CD4-positive, CD25-positive, alpha-beta regulatory T cell (primary cell): ENCODE measurements around the gene SLC43A1. TPM values are rescaled to one million over a fixed set of nuclear protein-coding genes. Genes with fewer than 3 reads are reported as not detected.

ENCODE experiments used
- ATAC-seq, 2 donors: fragments of 150-1000 bp; cut with Tn5 transposase; one replicate each; pipeline ENCODE4 v1.10.0; 2021; ENCODE audit warnings: low read depth in 2 of 2, moderate number of reproducible peaks in 2 of 2, moderate library complexity in 1 of 2
- DNase-seq, 3 donors: peaks; one replicate each; pipeline versions ENCODE4 v3.0.0 to v3.0.0-alpha.2; 2012 to 2022; ENCODE audit warnings: mixed read lengths in 1 of 3
- H3K27ac ChIP-seq: one replicate; pipeline ENCODE4 v1.7.0; 2013; ENCODE audit warnings: mild to moderate bottlenecking, low read length; ENCODE audit not compliant: insufficient read depth, poor library complexity, severe bottlenecking
- H3K27me3 ChIP-seq: one replicate; pipeline ENCODE4 v1.7.0; 2013; ENCODE audit warnings: low read length; ENCODE audit not compliant: control insufficient read depth, insufficient read depth
- H3K36me3 ChIP-seq: one replicate; pipeline ENCODE4 v1.7.0; 2013; ENCODE audit warnings: mild to moderate bottlenecking, low read length, moderate library complexity; ENCODE audit not compliant: control insufficient read depth, insufficient read depth
- H3K4me1 ChIP-seq: 2 replicates; pipeline ENCODE4 v1.7.0; 2013; ENCODE audit warnings: mild to moderate bottlenecking, low read length; ENCODE audit not compliant: insufficient read depth, control insufficient read depth, poor library complexity, severe bottlenecking
- H3K4me3 ChIP-seq: one replicate; pipeline ENCODE4 v1.7.0; 2013; ENCODE audit warnings: low read depth, mild to moderate bottlenecking, low read length, moderate library complexity
- H3K9me3 ChIP-seq, 2 experiments: 1 replicate in 1 of 2; 2 replicates in 1 of 2; pipeline ENCODE4 v1.7.0; 2013; ENCODE audit warnings: low read length in 2 of 2, mild to moderate bottlenecking in 1 of 2, moderate library complexity in 1 of 2; ENCODE audit not compliant: control insufficient read depth in 2 of 2
- H3K27ac Mint-ChIP-seq, 3 donors: one replicate each; pipeline ENCODE4 v1.8.0; 2020 to 2022; ENCODE audit warnings: mild to moderate bottlenecking in 3 of 3, mixed read lengths in 3 of 3, moderate library complexity in 2 of 3
- H3K27me3 Mint-ChIP-seq: one replicate; pipeline ENCODE4 v1.8.0; 2022; ENCODE audit warnings: mild to moderate bottlenecking, mixed read lengths
- H3K36me3 Mint-ChIP-seq: one replicate; pipeline ENCODE4 v1.8.0; 2020; ENCODE audit warnings: mixed read lengths
- H3K4me1 Mint-ChIP-seq, 4 donors: one replicate each; pipeline ENCODE4 v1.8.0; 2020 to 2022; ENCODE audit warnings: mixed read lengths in 4 of 4, mild to moderate bottlenecking in 1 of 4
- H3K4me3 Mint-ChIP-seq, 4 donors: one replicate each; pipeline ENCODE4 v1.8.0; 2020 to 2022; ENCODE audit warnings: mild to moderate bottlenecking in 4 of 4, mixed read lengths in 4 of 4, moderate library complexity in 3 of 4
- H3K9me3 Mint-ChIP-seq, 7 donors: one replicate each; pipeline ENCODE4 v1.8.0; 2020 to 2022; ENCODE audit warnings: mixed read lengths in 7 of 7, mild to moderate bottlenecking in 3 of 7, moderate library complexity in 2 of 7
- polyA plus RNA-seq, 4 donors: library from polyadenylated mRNA; unstranded; fragments of 300-500 nt; fragmentation: Illumina TruSeq; gene quantifications; one replicate each; pipeline ENCODE4 v1.2.3, GENCODE V29; 2021
- total RNA-seq: library from RNA; stranded (reverse); gene quantifications from one replicate; pipeline ENCODE4 v1.2.3, GENCODE V29; 2022

SLC43A1 gene
- total and polyA plus RNA-seq, 5 donors from 2014 or later = 12.8 to 29.9 (median 25.0) TPM

DNA sequence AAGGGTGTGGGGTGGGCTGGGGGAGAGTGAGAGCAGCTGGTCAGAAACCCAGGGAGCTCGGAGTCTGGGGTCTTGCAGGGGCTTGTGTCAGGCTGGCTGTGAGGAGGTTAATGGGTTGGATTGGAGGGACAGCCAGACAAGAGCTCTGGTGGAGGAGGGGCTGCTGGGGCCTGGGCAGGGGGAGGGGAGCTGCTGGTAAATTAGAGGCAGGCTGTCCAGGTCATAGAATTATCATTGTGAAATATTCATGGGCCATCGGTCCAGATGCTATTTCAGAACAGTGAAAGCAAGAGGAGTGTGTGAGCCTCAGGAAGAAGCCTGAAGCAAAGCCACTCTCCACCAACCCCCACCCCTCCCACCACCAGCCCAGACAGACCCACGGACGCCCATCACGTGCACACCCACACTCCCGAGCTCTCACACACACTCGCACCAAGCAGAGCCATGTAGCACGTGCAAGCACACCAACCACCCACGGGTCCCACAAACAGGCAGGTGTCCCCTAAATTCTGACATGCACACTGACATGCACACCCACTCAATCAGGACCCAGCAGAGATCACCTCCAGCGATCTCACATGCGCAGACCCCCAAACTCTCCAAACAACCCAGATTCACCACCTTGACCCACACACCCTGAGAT is 36.4 kb downstream of the SLC43A1 start:
- Mint-ChIP-seq H3K27ac (peak overlapping the region in 1 of 3 donors; percentile 62), H3K27me3 (peaks cover 57% of the 10 kb centered on the region), H3K4me3 (no peak overlapping the region)

DNA sequence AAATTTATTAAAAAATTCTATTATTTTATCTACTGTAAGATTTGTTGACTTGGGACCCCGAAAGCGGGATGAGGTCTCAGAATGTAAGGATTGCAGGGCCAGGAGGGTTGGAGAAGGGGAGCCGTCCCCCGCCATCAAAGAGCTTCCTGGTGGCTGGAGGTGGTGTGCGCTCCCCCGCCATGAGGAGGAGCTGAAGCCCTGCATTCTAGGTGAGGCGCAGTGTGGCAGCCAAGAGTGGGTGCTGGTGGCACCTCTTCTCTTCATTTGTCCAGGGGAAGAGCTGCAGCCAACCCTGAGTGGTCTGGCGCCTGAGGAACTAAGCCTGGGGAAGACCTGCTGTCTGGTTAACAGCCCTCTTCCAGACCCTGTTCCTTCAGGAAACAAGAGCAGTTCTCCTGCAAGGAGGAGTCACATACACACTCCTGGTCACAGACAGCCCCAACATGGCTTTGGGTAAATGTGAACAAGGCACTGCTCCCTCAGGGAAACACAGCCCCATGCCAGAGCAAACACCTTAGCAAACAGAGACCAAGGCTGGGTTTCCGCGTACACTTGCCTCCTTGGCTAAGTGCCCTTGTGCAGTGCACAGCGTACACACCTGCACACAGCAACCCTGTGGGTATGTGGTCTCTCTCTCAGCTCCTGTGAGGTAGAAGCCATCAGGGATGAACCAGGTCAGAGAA is 37.9 kb downstream of the SLC43A1 start:
- Mint-ChIP-seq H3K4me1 (peaks cover 0 to 60% (median 25%) of the 10 kb centered on the region in 4 donors), H3K4me3 (peak overlapping the region in 1 of 4 donors; percentile 67), H3K9me3 (peaks cover 0 to 1% (median 0%) of the 10 kb centered on the region in 7 donors), H3K27me3 (peaks cover 58% of the 10 kb centered on the region), H3K36me3 (no peaks in the 10 kb centered on the region), H3K27ac (no peak overlapping the region)
- ATAC-seq (no peak), DNase-seq (no peak)
- H3K27ac ChIP-seq = no peak overlapping the region
- H3K4me3 ChIP-seq = no peak overlapping the region
- H3K27me3 ChIP-seq = no peaks in the 10 kb centered on the region
- peaks cover 37% of the 10 kb centered on the region for H3K4me1 ChIP-seq
- H3K36me3 ChIP-seq = no peaks in the 10 kb centered on the region
- no peaks in the 10 kb centered on the region for H3K9me3 ChIP-seq

More for the DNA sequence above, 36.4 kb downstream of the SLC43A1 start:
- Histone ChIP-seq H3K9me3 (no peaks in the 10 kb centered on the region), H3K36me3 (peaks cover under 1% of the 10 kb centered on the region), H3K4me1 (peaks cover 45% of the 10 kb centered on the region), H3K27me3 (peaks cover 5% of the 10 kb centered on the region), H3K27ac (no peak overlapping the region), H3K4me3 (no peak overlapping the region)
- no peak for DNase-seq
- ATAC-seq = no peak
- Mint-ChIP-seq H3K9me3 (no peaks in the 10 kb centered on the region), H3K36me3 (no peaks in the 10 kb centered on the region), H3K4me1 (peaks cover 0 to 59% (median 21%) of the 10 kb centered on the region in 4 donors)

DNA sequence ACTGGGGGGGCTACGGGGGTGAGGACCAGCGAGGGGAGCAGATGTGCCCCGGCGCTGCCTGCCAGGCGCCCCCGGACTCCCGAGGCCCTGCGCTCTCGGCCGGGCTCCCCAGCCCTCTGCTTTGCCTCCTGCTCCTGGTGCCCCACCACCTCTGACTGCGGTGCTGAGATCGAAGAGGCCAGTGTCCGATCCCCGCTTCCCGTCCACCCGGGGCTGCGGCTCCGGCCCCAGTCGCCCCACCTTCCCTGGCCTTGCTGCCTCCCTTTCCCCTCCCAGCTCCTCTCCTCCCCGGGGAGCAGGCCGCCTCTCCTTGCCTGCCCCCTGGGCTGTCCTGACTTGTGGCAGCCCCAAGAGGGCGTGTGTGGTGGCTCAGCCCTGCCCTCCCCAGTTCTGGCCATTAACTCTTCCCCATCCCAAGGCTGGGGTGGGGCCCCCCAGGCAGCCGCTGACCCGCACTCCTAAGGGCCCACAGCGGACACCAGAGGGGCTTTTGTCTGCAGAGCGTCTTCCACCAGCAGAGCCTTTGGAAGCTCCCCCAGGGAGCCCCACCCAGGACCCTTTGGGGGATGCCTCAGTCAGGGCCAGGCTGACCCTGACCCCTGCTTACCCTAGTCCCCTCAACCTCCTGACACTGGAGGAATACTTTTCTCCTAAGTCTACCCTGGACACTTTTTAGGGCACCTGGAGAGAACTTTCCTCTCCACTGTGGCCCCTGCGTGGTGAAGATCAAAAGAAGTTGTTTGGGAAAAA is 38.6 kb downstream of the SLC43A1 start:
- Histone ChIP-seq H3K4me1 (peaks cover 33% of the 10 kb centered on the region), H3K27me3 (no peaks in the 10 kb centered on the region), H3K9me3 (no peaks in the 10 kb centered on the region), H3K36me3 (no peaks in the 10 kb centered on the region), H3K4me3 (no peak overlapping the region), H3K27ac (no peak overlapping the region)
- Mint-ChIP-seq H3K4me3 (peak overlapping the region in 2 of 4 donors; percentile 67 to 82), H3K4me1 (peaks cover 0 to 57% (median 25%) of the 10 kb centered on the region in 4 donors), H3K9me3 (peaks cover 0 to 1% (median 0%) of the 10 kb centered on the region in 7 donors), H3K27ac (no peak overlapping the region), H3K36me3 (no peaks in the 10 kb centered on the region), H3K27me3 (peaks cover 55% of the 10 kb centered on the region)
- ATAC-seq (peak; percentile 40 to 48), DNase-seq (no peak)

DNA sequence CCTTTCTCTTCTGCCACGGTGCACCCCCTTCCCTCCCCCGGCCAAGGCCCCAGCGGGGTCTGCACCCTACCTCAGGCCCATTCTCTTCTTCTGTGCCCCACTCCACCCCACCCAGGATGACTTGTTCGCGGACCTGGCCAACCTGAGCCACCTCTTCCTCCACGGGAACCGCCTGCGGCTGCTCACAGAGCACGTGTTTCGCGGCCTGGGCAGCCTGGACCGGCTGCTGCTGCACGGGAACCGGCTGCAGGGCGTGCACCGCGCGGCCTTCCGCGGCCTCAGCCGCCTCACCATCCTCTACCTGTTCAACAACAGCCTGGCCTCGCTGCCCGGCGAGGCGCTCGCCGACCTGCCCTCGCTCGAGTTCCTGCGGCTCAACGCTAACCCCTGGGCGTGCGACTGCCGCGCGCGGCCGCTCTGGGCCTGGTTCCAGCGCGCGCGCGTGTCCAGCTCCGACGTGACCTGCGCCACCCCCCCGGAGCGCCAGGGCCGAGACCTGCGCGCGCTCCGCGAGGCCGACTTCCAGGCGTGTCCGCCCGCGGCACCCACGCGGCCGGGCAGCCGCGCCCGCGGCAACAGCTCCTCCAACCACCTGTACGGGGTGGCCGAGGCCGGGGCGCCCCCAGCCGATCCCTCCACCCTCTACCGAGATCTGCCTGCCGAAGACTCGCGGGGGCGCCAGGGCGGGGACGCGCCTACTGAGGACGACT is 39.3 kb downstream of the SLC43A1 start:
- H3K36me3 Mint-ChIP-seq = no peaks in the 10 kb centered on the region
- no peak overlapping the region for H3K4me3 ChIP-seq
- DNase-seq = peak in 1 of 3 donors; percentile 32
- H3K27ac Mint-ChIP-seq = no peak overlapping the region
- H3K27me3 Mint-ChIP-seq = peaks cover 48% of the 10 kb centered on the region
- H3K4me1 Mint-ChIP-seq = peaks cover 0 to 53% (median 21%) of the 10 kb centered on the region in 4 donors
- peak; percentile 29 to 32 for ATAC-seq
- peaks cover 33% of the 10 kb centered on the region for H3K4me1 ChIP-seq
- peaks cover 0 to 3% (median 0%) of the 10 kb centered on the region in 7 donors for H3K9me3 Mint-ChIP-seq
- no peaks in the 10 kb centered on the region for H3K9me3 ChIP-seq
- H3K27me3 ChIP-seq = no peaks in the 10 kb centered on the region
- no peaks in the 10 kb centered on the region for H3K36me3 ChIP-seq
- H3K27ac ChIP-seq = no peak overlapping the region
- peak overlapping the region; percentile 41 to 83 (median 78) for H3K4me3 Mint-ChIP-seq

DNA sequence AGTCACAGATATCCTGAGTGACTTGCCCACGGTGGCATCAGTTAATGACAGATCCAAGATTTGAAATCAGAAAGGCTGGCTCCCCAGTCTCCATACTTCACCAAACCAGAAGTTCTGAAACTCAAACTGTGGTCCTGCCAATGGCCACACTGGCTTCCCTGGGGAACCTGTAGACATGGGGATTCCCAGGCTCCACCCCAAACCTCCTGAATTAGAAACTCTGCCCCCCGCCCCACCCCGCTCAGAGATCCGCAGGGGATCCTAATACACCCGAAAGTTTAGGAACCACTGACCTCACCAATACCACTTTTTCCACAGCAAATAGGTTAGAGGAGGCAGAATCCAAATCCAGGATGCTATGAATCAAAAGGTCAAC is 39.8 kb downstream of the SLC43A1 start:
- Histone ChIP-seq H3K27ac (no peak overlapping the region), H3K36me3 (no peaks in the 10 kb centered on the region), H3K9me3 (no peaks in the 10 kb centered on the region), H3K27me3 (no peaks in the 10 kb centered on the region), H3K4me3 (no peak overlapping the region), H3K4me1 (peaks cover 33% of the 10 kb centered on the region)
- peak overlapping the region; percentile 41 to 83 (median 78) for H3K4me3 Mint-ChIP-seq
- H3K4me1 Mint-ChIP-seq = peaks cover 0 to 49% (median 19%) of the 10 kb centered on the region in 4 donors
- DNase-seq (no peak), ATAC-seq (no peak)
- peaks cover 43% of the 10 kb centered on the region for H3K27me3 Mint-ChIP-seq
- no peaks in the 10 kb centered on the region for H3K36me3 Mint-ChIP-seq
- peak overlapping the region in 1 of 3 donors; percentile 52 for H3K27ac Mint-ChIP-seq
- H3K9me3 Mint-ChIP-seq = peaks cover 0 to 3% (median 0%) of the 10 kb centered on the region in 7 donors

DNA sequence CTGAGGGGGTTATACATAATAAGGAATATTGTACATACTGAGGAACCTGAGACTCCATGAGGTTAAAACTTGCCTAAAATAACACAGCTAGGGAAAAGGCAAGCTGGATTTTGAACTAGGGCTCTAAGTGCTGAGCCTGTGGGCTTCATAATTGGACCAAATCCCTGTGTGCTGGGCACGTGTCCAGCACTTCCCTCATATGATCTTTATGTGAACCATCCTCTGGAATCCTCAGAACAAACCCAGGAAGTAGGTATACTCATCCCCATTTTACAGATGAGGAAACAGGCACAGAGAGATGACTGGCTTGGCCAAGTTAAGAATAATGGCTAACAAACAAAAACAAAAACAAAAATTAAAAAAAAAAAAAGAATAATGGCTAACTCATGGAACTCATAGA is 40.3 kb downstream of the SLC43A1 start:
- Mint-ChIP-seq H3K27ac (peak overlapping the region in 2 of 3 donors; percentile 52 to 71), H3K9me3 (peaks cover 0 to 3% (median 0%) of the 10 kb centered on the region in 7 donors), H3K4me1 (peaks cover 0 to 47% (median 17%) of the 10 kb centered on the region in 4 donors), H3K36me3 (no peaks in the 10 kb centered on the region), H3K4me3 (peak overlapping the region; percentile 13 to 48 (median 33)), H3K27me3 (peaks cover 38% of the 10 kb centered on the region)
- ATAC-seq = no peak
- Histone ChIP-seq H3K4me3 (no peak overlapping the region), H3K4me1 (peaks cover 33% of the 10 kb centered on the region), H3K27me3 (no peaks in the 10 kb centered on the region), H3K36me3 (no peaks in the 10 kb centered on the region), H3K27ac (no peak overlapping the region), H3K9me3 (no peaks in the 10 kb centered on the region)
- DNase-seq = no peak

DNA sequence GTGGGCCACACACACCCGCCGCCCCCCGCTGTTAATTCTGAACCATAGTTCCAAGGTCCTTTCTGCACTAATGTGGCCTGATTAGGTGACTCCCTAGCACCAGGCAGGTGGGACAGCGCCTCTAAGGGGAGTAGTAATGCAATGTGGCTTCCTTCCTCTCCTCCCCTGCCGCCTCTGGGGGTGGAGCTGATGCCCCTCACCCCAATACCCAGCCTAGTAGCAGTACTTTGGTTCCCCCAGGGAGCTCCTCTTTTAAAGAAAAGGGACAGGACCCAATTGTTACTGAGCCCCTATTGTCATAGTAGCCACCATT is 40.7 kb downstream of the SLC43A1 start:
- Mint-ChIP-seq H3K27me3 (peaks cover 34% of the 10 kb centered on the region), H3K4me3 (peak overlapping the region; percentile 13 to 48 (median 33)), H3K9me3 (peaks cover 0 to 3% (median 0%) of the 10 kb centered on the region in 7 donors), H3K27ac (peak overlapping the region in 1 of 3 donors; percentile 71), H3K36me3 (no peaks in the 10 kb centered on the region), H3K4me1 (peaks cover 0 to 44% (median 14%) of the 10 kb centered on the region in 4 donors)
- Histone ChIP-seq H3K4me3 (no peak overlapping the region), H3K27me3 (no peaks in the 10 kb centered on the region), H3K9me3 (no peaks in the 10 kb centered on the region), H3K36me3 (no peaks in the 10 kb centered on the region), H3K4me1 (peaks cover 33% of the 10 kb centered on the region), H3K27ac (no peak overlapping the region)
- DNase-seq = no peak
- no peak for ATAC-seq
